ENCODE measurements around the gene EVL.

DNA sequence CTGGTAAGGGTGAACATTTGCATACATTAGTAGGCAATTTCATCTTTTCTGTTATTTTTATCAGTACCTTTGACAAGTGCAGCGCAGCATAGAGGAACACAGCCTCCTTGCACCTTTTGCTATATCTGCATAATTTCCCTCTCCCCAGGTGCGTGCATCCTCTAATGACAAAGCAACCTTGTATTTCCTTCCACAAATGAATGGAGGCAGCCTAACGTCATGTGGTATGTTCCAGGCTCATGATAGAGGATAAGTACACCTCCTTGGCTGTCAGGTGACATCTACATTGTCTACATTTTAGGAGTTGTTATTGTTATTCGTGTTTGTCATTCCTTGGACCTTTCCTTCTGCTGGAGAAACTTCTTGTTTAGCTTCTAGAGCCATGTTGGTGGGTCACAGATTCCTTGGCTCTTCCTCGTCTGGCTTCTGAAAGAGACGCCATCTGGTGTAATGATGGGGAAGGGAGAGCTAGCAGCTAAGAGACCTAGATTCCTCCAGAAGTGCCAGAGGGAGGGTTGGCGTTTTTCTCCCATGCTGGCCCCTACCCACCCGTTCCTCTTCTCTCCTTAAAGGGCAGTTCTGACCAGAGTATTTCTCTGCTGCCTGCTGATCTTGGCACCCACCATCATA is 37.0 kb downstream of the EVL start:
- TF ChIP-seq, protein P1, sequence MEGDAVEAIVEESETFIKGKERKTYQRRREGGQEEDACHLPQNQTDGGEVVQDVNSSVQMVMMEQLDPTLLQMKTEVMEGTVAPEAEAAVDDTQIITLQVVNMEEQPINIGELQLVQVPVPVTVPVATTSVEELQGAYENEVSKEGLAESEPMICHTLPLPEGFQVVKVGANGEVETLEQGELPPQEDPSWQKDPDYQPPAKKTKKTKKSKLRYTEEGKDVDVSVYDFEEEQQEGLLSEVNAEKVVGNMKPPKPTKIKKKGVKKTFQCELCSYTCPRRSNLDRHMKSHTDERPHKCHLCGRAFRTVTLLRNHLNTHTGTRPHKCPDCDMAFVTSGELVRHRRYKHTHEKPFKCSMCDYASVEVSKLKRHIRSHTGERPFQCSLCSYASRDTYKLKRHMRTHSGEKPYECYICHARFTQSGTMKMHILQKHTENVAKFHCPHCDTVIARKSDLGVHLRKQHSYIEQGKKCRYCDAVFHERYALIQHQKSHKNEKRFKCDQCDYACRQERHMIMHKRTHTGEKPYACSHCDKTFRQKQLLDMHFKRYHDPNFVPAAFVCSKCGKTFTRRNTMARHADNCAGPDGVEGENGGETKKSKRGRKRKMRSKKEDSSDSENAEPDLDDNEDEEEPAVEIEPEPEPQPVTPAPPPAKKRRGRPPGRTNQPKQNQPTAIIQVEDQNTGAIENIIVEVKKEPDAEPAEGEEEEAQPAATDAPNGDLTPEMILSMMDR (conservative IDR thresholded peaks at IDR 0.05; ENCODE audit: low read length): no peak
- no peak for TF ChIP-seq EZH2phosphoT487 (IDR thresholded peaks at IDR 0.05; ENCODE audit: borderline replicate concordance)

All from Loucy (cell line).